GM10248 (cell line): Measurements from ENCODE around the gene KIF17.
A peak's percentile ranks its signal among the peaks of the same experiment; 100 is the strongest.

ENCODE experiments used
- CTCF ChIA-PET: fragments of 300-600 bp; sonication (Branson Sonifier 250); formaldehyde crosslinking; extraction: SDS; loops from one replicate; lab custom pipeline; 2021; ENCODE audit warnings: antibody characterized with exemption; lab: Yijun Ruan, JAX
- POLR2A ChIA-PET: fragments of 350-650 bp; sonication (Branson Sonifier 250); formaldehyde crosslinking; extraction: SDS; loops from one replicate; lab custom pipeline; 2020; ENCODE audit warnings: antibody characterized with exemption; lab: Yijun Ruan, JAX
- DNase-seq: peaks from one replicate; pipeline ENCODE4 v3.0.0; 2012; ENCODE audit errors: extremely low spot score
- TF ChIP-seq, protein P1 (sequence below): IDR thresholded peaks from 2 replicates; pipeline ENCODE4 v1.5.1; 2012; ENCODE audit warnings: mild to moderate bottlenecking, low read depth; ENCODE audit errors: extremely low read depth, missing control alignments, control extremely low read depth

KIF17 gene

DNA sequence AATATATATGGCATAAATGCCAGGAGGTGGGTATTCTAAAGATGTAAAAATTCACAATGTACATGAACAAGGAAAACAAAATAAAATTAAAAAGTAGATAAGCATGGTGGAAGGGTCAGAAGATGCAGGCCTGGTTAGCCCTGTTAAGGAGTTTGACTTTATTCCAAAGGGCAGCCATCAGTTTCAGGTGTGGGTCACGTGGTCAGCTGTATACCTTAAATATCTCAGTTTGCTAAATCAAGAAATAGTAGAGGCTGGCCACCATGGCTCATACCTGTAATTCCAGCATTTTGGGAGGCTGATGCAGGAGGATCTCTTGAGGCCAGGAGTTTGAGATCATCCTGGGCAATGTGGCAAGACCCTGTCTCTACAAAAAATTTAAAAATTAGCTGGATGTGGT lies 93.1 kb downstream of the KIF17 start:
- ChIA-PET POLR2A (no interaction called here), CTCF (interaction anchor here (2.5 kb wide), 1 partner anchor 9 kb away, joined by 15 read pairs; the partner anchor contains the start of gene PINK1)
- DNase-seq: no peak

GRCh38 chr1:20621012-20621411 lies 96.8 kb downstream of the KIF17 start:
- TF ChIP-seq, protein P1, sequence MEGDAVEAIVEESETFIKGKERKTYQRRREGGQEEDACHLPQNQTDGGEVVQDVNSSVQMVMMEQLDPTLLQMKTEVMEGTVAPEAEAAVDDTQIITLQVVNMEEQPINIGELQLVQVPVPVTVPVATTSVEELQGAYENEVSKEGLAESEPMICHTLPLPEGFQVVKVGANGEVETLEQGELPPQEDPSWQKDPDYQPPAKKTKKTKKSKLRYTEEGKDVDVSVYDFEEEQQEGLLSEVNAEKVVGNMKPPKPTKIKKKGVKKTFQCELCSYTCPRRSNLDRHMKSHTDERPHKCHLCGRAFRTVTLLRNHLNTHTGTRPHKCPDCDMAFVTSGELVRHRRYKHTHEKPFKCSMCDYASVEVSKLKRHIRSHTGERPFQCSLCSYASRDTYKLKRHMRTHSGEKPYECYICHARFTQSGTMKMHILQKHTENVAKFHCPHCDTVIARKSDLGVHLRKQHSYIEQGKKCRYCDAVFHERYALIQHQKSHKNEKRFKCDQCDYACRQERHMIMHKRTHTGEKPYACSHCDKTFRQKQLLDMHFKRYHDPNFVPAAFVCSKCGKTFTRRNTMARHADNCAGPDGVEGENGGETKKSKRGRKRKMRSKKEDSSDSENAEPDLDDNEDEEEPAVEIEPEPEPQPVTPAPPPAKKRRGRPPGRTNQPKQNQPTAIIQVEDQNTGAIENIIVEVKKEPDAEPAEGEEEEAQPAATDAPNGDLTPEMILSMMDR: no peak
- ChIA-PET POLR2A (no interaction called here), CTCF (interaction anchor here (0.6 to 1.9 kb wide), 3 partner anchors 12 to 36 kb away, joined by 3 to 6 read pairs (median 3); no protein-coding TSS in a partner anchor)
- no peak for DNase-seq

More for the DNA sequence above, 93.1 kb downstream of the KIF17 start:
- TF ChIP-seq, protein P1: no peak

DNA sequence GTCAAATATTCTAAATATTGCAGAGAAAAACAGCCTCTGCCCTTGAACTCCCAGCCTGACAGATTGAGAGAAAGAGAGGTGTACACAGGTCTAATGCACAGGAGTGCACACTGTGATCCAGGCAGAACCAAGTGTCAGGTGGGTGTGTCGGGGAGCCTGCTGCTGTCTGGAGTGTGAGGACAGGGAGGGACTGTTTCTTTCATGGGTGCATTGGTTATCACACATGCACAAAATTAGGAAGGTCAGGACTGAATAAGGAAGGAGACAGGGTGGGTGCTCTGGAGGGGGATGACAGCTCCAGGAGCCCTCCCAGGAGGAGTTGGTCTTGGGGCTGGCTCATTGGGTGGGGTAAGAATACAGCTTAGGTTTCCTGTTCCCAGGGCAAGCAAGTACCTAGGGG lies 97.8 kb downstream of the KIF17 start:
- POLR2A ChIA-PET: interaction anchor here (0.6 kb wide), 1 partner anchor 24 kb away, joined by 5 read pairs; no protein-coding TSS in a partner anchor
- CTCF ChIA-PET: interaction anchor here (2.6 to 5.3 kb wide), 2 partner anchors 10 to 13 kb away, joined by 9 to 32 read pairs; partner anchors contain the start of gene PINK1
- TF ChIP-seq, protein P1: no peak
- no peak for DNase-seq

DNA sequence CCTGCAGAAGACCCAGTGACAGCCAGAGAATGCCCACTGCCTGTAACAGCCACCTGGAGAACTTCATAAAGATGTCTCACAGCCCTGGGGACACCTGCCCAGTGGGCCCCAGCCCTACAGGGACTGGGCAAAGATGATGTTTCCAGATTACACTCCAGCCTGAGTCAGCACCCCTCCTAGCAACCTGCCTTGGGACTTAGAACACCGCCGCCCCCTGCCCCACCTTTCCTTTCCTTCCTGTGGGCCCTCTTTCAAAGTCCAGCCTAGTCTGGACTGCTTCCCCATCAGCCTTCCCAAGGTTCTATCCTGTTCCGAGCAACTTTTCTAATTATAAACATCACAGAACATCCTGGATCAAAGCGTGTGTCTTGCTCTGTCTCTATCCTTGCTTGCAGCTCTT lies 99.3 kb downstream of the KIF17 start:
- POLR2A ChIA-PET: no interaction called here
- DNase-seq: no peak
- CTCF ChIA-PET: interaction anchor here (0.8 to 5.3 kb wide), 3 partner anchors 12 to 20 kb away, joined by 3 to 32 read pairs (median 9); partner anchors contain the start of gene PINK1
- TF ChIP-seq, protein P1: no peak

- CTCF ChIA-PET: interaction anchor here (2.6 to 5.3 kb wide), 2 partner anchors 13 to 16 kb away, joined by 9 to 32 read pairs; partner anchors contain the start of gene PINK1
- POLR2A ChIA-PET: no interaction called here
- no peak for DNase-seq
- TF ChIP-seq, protein P1: no peak
Measured at GRCh38 chr1:20616847-20617487, 100.8 kb downstream of the KIF17 start.

- ChIA-PET POLR2A (no interaction called here), CTCF (interaction anchor here (5.3 kb wide), 1 partner anchor 17 kb away, joined by 32 read pairs; the partner anchor contains the start of gene PINK1)
- peak; percentile 61 for DNase-seq
- TF ChIP-seq, protein P1: no peak
Measured at GRCh38 chr1:20615946-20616846, 101.6 kb downstream of the KIF17 start.
